VCaP (cell line): ENCODE results near the gene SIPA1L3.
A peak's percentile ranks its signal among the peaks of the same experiment; 100 is the strongest.

Source experiments
- H3K27ac ChIP-seq: fragments of 450-650 bp; 2 replicates; pipeline ENCODE4 v1.5.1; 2017
- TF ChIP-seq, protein P1 (sequence below): fragments of 450-650 bp; conservative IDR thresholded peaks from 2 replicates; pipeline ENCODE4 v1.5.1; 2017; ENCODE audit warnings: mild to moderate bottlenecking, moderate library complexity

SIPA1L3 gene

DNA sequence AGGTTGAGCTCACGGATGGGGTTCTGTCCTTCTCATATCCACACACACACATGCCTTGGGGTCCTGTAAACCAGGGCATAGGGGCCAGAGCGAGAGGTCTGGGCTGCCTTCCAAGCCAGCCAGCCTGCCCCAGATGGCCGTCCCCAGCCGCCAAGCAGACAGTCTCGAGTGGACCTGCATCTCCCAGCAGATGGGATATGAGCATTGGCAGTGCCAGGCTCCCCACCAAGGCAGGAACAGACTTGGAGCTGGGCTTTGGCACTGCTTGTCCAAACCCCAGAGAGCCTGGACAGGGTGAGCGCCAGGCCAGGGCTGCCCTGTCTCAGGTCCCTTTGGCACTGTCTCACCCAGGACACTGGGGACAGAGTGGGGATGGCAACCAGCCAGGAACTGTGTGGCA, 186.6 kb downstream of the SIPA1L3 start:
- peak overlapping the region; percentile 39 for H3K27ac ChIP-seq
- TF ChIP-seq, protein P1, sequence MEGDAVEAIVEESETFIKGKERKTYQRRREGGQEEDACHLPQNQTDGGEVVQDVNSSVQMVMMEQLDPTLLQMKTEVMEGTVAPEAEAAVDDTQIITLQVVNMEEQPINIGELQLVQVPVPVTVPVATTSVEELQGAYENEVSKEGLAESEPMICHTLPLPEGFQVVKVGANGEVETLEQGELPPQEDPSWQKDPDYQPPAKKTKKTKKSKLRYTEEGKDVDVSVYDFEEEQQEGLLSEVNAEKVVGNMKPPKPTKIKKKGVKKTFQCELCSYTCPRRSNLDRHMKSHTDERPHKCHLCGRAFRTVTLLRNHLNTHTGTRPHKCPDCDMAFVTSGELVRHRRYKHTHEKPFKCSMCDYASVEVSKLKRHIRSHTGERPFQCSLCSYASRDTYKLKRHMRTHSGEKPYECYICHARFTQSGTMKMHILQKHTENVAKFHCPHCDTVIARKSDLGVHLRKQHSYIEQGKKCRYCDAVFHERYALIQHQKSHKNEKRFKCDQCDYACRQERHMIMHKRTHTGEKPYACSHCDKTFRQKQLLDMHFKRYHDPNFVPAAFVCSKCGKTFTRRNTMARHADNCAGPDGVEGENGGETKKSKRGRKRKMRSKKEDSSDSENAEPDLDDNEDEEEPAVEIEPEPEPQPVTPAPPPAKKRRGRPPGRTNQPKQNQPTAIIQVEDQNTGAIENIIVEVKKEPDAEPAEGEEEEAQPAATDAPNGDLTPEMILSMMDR = no peak

DNA sequence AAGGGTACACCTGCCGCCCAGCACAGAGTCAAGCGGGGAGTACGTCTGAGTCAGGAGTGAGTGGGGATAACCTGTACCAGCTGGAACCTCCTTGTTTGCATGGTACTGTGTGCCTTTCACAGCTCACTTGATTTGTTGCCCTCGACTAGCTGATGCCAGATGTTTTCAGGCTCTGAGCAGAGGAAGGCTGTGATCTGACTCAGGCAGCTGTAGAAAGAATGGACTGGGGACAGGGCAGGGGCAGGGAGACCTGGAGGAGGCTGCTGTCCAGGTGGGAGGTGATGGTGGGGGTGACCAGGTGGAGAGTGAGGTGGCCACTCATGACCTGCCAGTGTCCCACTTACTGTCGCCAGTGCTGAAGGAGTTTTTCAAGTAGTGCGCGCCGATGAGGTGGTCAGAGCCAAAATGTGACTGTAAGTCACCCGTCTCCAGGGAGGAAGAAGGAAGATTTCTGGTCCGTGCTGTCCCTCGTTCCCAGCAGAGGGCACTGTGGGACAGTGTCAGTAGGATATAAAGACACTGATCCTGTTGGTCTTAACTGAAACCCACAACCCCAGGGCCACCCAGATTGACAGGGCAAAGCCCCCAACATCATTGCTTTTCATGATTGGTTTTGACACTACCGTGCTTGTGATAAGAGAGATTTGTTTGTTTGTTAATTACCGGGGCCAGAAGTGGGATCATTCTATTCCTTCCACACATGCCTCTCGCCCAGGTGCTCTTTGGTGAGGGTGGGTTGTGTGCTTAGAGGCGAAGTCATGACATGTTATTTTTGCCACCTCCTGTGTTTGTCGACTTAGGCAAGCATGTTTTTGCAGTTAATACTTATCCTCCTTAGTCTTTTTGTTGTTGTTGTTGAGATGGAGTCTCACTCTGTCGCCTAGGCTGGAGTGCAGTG, 188.7 kb downstream of the SIPA1L3 start:
- TF ChIP-seq, protein P1 = peak; percentile 89
- peak overlapping the region; percentile 39 for H3K27ac ChIP-seq

DNA sequence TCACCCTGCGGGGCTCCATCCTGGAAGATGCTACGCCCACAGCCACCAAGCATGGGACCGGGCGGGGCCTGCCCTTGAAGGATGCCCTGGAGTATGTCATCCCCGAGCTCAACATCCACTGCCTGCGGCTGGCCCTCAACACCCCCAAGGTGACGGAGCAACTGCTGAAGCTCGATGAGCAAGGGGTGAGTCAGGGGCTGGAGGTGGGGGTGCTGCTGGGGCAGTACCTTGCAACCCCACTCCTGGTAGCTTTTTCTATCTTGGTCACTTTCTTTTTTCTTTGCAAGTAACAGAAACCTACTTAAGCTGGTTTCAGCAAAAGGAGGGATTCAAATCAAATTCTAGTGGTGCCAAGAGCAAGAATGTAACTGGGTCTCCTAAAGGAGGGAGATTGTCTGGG, 193.0 kb downstream of the SIPA1L3 start:
- TF ChIP-seq, protein P1 = no peak
- no peak overlapping the region for H3K27ac ChIP-seq

DNA sequence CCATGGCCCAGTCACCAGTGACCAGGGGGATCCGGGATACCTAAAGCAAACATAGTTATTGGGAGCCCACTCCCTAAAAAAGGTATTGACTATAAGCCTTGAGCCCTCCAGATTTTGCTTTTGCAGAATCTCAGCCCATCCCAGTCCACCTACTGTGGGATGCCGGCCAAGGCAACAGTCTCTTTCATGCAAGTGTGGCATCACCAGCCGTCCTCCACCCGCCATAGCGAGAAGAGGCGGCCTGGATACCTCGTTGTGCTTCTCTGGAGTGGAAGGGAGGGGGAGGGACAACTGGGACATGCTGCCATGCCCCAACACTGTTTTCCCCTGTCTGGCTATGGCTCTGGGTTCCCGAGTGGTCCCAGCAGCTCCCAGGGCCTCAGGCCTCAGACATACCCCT, 193.6 kb downstream of the SIPA1L3 start:
- no peak overlapping the region for H3K27ac ChIP-seq

DNA sequence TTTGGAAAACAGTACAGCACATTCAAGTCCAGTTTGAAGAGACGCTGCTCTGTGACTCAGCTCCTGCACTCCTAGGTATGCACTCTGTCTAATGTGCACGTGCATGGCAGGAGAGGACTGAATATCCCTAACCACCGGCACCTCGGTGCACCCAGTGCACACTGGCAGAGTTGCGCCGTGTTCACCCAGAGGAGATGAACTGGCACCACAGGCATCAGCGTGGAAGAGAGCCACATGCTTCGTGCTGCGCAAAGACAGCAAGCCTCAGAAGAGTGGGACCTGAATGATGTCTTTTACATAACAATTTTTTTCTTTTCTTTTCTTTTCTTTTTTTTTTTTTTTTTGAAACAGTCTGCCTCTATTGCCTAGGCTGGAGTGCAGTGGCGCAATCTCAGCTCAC, 194.7 kb downstream of the SIPA1L3 start:
- no peak overlapping the region for H3K27ac ChIP-seq
- TF ChIP-seq, protein P1 = no peak

More for the DNA sequence above, 193.6 kb downstream of the SIPA1L3 start:
- TF ChIP-seq, protein P1 = no peak

DNA sequence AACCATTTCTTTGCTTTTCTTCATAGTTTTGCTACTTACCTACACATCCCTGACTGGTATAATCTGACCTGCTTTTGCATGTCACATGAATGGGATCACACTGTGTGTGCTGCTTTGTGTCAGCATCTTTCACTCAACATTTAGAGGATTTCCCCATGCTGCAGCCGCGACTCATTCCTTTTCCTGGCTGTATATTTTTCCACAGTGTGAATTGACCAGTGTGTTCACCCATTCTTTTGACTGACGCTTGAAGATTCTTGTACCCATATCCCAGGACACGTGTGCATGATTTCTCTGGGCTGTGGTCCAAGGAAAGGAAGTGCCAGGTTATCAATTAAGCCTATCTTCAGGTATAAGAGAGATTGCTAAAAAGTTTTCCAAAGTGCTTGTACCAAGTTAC, 198.6 kb downstream of the SIPA1L3 start:
- no peak overlapping the region for H3K27ac ChIP-seq
- TF ChIP-seq, protein P1 = no peak

DNA sequence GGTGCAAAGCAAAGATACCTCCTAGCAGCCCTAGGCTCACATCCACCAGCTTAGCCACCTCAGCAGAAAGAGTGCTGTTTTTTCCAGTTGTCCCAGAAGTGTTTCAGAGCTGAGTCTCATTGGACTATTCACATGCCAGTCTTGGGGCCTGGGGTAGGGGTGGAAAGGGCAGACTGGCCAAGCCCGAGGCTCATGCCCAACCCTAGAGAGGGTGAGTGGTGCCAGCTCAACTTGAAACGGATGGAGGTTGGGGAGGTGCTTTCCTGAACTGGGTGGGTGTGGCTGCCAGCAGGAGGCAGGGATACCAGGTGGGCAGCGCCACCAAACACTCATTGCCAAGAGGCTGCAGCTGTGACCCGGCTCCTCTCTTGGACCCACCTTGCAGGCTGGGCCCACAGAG, 200.1 kb downstream of the SIPA1L3 start:
- no peak overlapping the region for H3K27ac ChIP-seq
- TF ChIP-seq, protein P1 = no peak
